HPDE6-E6E7 (cell line): ENCODE results near the gene OTOP2.
"Not testable (repeated sequence)": the region's sequence is repeated elsewhere in the genome, so short reads cannot be mapped to it uniquely, and the experiment has no call there.

Experiments
- DNase-seq: peaks from one replicate; pipeline ENCODE4 v3.0.0; 2011; ENCODE audit warnings: missing footprints; ENCODE audit errors: extremely low spot score

Gene OTOP2

DNA sequence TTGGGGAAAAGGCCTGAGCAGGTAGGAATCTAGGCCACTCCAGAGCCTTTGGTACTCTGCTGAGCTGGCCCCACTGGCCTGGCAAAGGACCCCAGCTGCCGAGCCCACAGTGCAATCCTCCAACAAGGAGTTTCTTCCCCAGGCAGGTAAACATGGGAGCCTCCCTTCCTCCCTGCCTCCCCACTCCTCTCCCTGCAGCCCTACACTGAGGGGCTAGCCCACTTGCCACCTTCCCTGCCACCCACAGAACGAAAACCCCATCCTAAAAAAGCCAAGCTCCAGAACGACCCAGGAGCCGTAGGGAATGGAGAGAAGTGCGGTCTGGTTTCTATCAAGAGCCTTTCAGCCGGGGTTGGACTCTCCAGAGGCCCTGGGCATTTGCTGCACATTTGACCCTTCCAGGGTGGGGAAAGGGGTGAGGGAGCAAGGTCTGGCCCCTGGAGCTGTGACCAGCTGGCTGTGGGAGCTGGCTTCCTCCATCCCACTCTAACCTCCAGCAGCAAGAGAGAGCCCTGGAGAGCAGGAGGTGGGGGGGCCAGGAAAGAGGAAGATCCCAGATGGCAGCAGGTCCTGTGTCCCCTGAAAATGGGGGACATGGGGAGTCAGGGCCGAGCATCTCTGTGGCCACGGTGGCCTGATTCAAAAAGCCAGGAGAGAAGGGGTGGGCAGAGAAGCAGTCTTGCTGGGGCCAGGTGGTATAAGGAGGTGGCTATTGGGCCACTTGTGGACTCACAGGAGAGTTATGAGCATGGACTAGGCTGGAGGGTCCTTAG, 47.2 kb downstream of the OTOP2 start:
- DNase-seq = no peak

DNA sequence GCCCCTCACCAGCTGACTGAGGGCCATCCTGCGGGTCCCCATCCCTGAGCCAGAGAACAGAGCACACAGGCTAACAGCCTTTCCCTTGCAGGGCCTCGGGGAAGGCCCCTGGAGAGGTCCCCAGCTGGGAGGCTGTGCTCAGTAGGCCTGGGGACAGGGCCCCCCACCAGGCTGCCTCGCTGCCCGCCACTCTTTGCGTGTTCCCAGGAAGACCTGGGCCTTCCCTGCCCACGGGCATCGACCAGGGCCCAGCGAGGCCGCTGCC, 47.7 kb downstream of the OTOP2 start:
- no peak for DNase-seq

DNA sequence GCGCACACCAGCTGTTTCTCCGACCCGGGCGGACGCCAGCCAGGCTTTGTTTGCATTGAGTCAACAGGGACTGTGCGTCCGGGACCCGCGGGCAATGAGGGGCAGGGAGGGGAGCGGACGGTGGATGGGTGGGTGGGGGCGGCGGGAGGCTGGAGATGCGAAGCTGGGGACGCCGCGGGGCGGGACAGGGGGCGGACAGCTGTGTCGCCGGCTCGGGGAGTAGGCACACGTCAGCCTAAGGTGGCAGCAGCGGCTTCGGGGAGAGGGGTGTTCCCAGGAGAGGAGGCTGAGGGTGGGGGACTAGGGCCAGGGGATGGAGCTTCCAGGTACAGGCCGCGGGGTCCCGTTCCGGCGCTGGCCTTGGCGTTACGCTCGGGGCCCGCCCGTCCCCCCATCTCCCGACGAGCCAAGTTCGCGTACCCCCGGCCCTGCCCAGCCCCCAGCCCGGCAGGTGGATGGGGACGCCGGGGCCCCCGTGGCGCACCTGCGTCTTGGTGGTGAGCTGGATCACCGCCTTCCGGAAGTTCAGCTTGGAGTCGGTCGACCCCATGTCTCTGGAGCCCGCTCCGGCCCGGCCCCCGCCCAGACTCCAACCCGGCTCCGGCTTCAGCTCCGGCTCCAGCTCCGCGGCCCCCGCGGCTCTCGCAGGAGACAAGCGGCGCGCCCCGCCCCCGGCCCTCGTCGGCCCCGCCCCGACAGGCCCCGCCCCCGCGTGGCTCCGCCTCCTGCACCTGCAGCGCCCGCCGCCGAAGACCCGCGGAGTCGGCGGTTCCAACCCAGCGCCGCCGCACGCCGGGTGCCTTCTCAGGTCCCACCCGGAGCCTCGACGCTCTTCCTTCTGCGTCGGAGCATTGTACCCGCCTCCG, 48.3 kb downstream of the OTOP2 start, which contains the start of gene HID1:
Gene HID1 (minus strand): TSS at position 653 of the 866 bp plus-strand sequence. CDS start 103 bp downstream, at position 550.
- DNase-seq = no peak

DNA sequence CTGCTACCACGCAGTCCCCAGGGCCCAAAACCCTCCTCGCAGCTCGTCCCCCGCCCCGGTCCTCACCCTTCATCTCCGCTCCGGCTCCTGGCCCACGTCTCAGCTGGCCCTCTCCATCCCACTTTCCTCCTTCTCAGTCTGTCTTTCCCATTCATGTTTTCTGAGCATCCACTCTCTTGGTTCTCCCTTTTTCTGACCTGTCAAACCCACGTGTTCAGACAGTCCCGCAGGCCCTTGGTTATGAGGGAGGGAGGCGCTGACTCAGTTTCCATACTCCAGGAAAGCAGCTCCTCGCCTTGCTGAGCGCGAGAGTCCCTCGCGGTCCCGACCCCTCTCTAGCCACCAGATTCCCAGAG, 48.9 kb downstream of the OTOP2 start:
- DNase-seq = no peak

DNA sequence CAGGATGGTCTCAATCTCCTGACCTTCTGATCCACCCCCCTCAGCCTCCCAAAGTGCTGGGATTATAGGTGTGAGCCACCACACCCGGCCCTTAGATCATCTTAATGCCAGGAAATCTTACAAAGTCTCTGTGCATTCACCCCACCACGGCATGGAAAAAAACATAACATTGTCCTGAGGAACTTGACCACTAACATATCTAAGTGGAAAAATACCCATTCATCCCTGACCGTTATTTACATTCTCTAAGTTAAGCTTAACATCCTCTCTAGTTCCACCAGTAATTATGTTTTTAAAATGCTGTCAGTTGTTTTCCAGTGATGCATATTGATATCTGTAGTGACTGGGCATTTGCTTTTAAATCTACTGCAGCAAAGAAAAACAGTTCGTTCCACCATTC, 51.9 kb downstream of the OTOP2 start:
- no peak for DNase-seq

DNA sequence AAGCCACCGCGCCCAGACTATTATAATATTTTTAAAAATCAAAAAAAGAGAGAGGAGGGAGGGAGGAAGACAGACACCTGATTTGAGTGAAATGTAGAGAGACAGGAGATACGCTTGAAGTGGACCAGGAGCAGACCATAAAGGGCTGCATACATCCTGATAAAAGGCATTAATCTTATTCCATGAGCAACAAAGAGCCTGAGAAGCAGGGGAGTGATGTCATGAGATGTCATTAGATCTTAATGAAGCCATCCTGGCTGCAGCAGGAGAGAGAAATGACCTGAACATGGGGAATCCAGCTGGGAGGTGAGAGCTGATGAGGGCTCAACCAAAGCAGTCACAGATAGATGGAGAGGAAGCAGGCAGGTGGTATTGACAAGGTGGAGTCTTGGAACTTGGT, 53.7 kb downstream of the OTOP2 start:
- no peak for DNase-seq

DNA sequence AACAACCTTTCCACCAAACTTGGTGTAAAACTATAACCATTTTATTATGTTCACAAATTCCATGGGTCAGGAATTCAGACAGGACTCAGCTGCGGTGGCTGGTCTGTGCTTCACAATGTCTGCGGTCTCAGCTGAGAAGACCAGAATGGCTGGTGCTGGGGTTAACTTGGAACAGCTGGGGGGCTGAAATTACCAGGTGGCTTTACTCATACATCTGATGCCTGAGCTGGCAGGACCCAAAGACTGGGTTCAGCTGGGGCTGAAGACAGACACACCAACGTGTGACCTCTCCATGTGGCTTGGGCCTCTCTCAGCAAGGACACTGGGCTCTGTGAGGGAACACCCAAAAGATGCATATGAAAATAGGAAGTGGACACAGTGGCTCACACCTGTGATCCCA, 54.2 kb downstream of the OTOP2 start:
- no peak for DNase-seq

DNA sequence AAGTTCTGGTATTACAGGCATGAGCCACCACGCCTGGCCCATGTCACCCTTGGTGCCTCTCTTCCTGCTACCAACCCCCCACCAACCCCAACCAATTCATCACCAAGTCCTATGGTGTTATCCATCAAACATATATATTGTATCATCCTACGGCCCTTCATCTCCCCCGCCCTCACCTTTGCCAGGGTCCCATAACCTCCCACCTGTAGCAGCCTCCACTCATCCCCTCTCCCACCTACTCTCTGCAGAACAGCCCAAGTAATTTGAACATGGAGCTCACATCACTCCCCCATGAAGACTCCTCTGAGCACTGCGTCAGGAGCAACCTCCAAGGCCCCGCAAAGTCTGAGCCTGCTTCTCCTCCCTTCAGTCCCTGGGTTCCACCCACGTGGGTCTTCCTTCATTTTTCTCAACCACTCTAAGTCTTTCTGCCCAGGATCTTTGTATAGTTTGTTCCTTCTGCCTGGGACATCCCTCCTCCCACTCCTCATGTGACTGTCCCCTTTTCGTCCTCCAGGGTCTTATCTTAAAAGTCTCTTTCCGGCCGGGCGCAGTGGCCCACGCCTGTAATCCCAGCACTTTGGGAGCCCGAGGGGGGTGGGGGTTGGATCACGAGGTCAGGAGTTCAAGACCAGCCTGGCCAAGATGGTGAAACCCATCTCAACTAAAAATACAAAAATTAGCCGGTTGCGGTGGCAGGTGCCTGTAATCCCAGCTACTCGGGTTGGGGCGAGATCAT, 55.5 kb downstream of the OTOP2 start:
- DNase-seq = no peak

DNA sequence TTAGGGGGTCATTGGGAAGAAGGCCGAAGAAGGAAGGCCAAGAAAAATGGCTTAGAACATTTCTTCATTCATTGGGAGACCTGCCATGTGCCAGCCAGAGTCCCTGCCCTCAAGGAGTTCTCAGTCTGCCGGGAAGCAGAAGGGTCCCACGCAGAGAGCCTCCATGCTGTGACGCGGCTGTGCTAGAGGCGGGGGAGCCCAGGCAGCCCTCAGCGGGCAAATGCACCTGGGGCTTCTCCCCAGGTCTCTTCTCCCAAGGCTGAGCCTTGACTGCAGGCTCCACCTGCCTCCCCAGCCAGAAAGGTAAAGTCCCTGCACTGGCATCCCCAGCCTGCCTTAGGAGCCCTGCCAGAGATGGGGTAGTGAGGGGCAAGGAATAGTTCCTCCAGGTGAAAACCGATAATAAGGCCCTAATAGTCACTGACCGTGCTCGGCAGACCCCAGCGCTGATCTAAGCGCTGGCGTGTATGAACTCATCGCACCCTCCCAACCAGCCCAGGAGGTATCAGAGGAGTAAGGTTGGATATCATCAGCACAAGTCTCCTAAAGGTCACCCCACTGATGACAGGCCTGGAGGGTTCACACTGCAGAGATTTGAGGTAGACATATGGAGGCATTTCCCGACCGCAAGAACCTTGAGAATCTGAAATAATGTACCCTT, 57.4 kb downstream of the OTOP2 start:
- DNase-seq = no peak

DNA sequence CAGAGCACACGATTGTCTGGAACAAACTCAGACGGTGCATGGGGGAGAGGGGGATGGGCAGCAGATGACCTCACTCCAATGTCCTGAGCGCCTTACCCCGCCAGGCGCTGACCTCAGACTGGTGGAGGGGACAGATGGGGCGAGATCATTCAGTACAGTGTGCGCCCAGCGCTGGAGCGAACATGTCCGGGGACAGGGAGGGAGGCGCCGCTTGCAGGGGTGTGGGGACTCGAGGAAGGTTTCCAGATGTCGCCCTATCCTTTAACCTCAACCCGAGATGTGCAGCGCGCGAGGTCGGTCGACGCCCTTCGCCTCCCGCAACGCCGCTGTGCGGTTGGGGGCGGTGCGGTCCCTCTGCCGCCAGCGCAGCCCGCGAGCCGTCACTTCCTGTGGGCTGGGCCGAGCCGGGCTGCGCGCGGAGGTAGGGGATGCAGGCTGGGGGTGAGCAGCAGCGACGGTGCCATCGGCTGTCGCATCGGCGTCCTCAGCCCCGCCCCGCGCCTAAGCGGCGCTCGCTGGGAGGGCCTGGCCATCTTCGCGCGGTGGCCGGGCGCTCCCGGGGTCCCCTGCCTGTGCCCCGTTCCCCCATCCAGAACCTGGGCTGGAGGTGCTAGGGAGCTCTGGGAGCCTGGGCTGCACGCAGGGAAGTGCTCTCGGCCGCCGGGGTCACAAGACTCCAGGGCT, 58.0 kb downstream of the OTOP2 start:
- no peak for DNase-seq

DNA sequence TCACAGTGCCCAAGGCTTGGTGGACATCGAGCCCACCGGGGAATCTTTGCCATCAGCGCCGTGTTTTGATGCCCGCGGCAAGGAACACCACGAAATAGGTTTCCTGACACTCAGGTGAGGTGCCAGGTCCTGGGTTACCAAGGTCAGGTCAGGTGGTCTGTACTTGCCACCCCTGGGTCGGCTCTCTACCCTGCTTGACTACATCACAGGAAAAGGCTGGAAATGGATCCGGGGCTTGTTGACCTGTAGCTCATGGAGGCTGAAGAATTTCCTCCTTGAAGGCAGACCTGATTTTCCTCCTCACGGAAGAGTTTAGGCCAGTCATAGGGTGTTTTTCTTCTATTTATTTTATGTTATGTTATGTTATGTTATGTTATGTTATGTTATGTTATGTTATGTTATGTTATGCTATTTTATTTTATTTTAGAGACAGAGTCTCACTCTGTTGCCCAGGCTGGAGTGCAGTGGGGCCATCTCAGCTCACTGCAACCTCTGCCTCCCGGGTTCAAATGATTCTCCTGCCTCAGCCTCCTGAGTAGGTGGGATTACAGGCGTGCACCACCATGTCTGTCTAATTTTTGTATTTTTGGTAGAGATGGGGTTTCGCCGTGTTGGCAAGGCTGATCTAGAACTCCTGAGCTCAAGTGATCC, 58.7 kb downstream of the OTOP2 start:
- not testable (repeated sequence) for DNase-seq
